Tibial nerve (tissue), 3 donors: ENCODE results near the gene LPAR2.
"Not testable (repeated sequence)": the region's sequence is repeated elsewhere in the genome, so short reads cannot be mapped to it uniquely, and the experiment has no call there.

Experiments used
- CTCF ChIP-seq, 5 experiments: fragments of 200-600 bp in 3 of 5; fragments of 450-650 bp in 2 of 5; sonication (generic) in 3 of 5; IDR thresholded peaks; one replicate each; pipeline ENCODE4 v1.5.1; 2016 to 2019; ENCODE audit warnings: antibody characterized with exemption in 5 of 5, mild to moderate bottlenecking in 3 of 5, moderate library complexity in 2 of 5
- POLR2A ChIP-seq, 2 donors: fragments of 450-650 bp; IDR thresholded peaks; one replicate each; pipeline ENCODE4 v1.6.1; 2017; ENCODE audit warnings: antibody characterized with exemption in 2 of 2, mild to moderate bottlenecking in 2 of 2, moderate library complexity in 2 of 2

GRCh38 chr19:19606686-19607085 is 21.3 kb downstream of the LPAR2 start:
- TF ChIP-seq CTCF, POLR2A (IDR thresholded peaks at IDR 0.05): not testable (repeated sequence)
